ENCODE data around the gene CACNB3. TPM values are rescaled to one million over a fixed set of nuclear protein-coding genes. Genes with fewer than 3 reads are reported as not detected.
"Not testable (repeated sequence)": the region's sequence is repeated elsewhere in the genome, so short reads cannot be mapped to it uniquely, and the experiment has no call there.

The CACNB3 gene
- total and polyA plus RNA-seq, 12 donors = 2.2 to 13.5 (median 4.6) TPM

GRCh38 chr12:48873096-48873495 lies 54.8 kb downstream of the CACNB3 start:
- no peak for TF ChIP-seq CTCF (IDR thresholded peaks at IDR 0.05)
- 84 to 88% methylated on average over 4 of the region's 4 CpGs for WGBS, 2 donors
- no peak for DNase-seq
- H3K9me3 ChIP-seq = no peaks in the 10 kb centered on the region
- H3K27ac ChIP-seq = no peak overlapping the region
- no peaks in the 10 kb centered on the region for H3K36me3 ChIP-seq
- H3K4me1 ChIP-seq = no peaks in the 10 kb centered on the region
- intact Hi-C loops (cut with DNase I) = no loop called here
- H3K4me3 ChIP-seq = no peak overlapping the region
- no peaks in the 10 kb centered on the region for H3K27me3 ChIP-seq
- ATAC-seq = no peak

GRCh38 chr12:48873534-48873933 lies 55.2 kb downstream of the CACNB3 start:
- WGBS, 2 donors = 88 to 93% methylated on average over 8 of the region's 8 CpGs
- intact Hi-C loops (cut with DNase I); ATAC-seq: not testable (repeated sequence)

GRCh38 chr12:48875944-48876515 lies 57.7 kb downstream of the CACNB3 start:
- ATAC-seq = no peak
- no peak for TF ChIP-seq CTCF (IDR thresholded peaks at IDR 0.05)
- WGBS, 2 donors = 79 to 85% methylated on average over 4 of the region's 4 CpGs

More at GRCh38 chr12:48873534-48873933, 55.2 kb downstream of the CACNB3 start:
- H3K27ac ChIP-seq, H3K27me3 ChIP-seq, H3K36me3 ChIP-seq, H3K4me3 ChIP-seq, DNase-seq, H3K9me3 ChIP-seq, H3K4me1 ChIP-seq: not testable (repeated sequence)

More at GRCh38 chr12:48875944-48876515, 57.7 kb downstream of the CACNB3 start:
- peaks cover 0 to 17% (median 5%) of the 10 kb centered on the region in 7 donors for H3K27me3 ChIP-seq
- no peaks in the 10 kb centered on the region for H3K36me3 ChIP-seq
- no peak overlapping the region for H3K4me3 ChIP-seq
- H3K4me1 ChIP-seq = peaks cover 0 to under 1% (median 0%) of the 10 kb centered on the region in 9 donors
- DNase-seq = no peak
- intact Hi-C loops (cut with DNase I) = no loop called here
- H3K27ac ChIP-seq = no peak overlapping the region
- H3K9me3 ChIP-seq = no peaks in the 10 kb centered on the region

Small RNA genes lying within 50 kb of the gene (microRNA-seq; reads per million reads assigned to microRNA genes)
- 0 reads per million in 2 donors for gene MIR4701

Other genes starting within 250 kb of the CACNB3 start
- gene LALBA, start 248.4 kb upstream of the CACNB3 start, total RNA-seq = not detected
- not detected for gene LALBA, start 248.4 kb upstream of the CACNB3 start, polyA plus RNA-seq
- gene KANSL2, start 136.3 kb upstream of the CACNB3 start, total RNA-seq = 10 to 100 TPM; 17.3 to 30.7 (median 20.7) TPM
- 10 to 100 TPM; 24.2 to 36.4 TPM for gene KANSL2, start 136.3 kb upstream of the CACNB3 start, polyA plus RNA-seq
- 10 to 100 TPM; 17.6 to 27.2 (median 23.0) TPM for gene CCNT1, start 101.8 kb upstream of the CACNB3 start, total RNA-seq
- 1 to 10 TPM; 2.7 to 4.0 TPM for gene CCNT1, start 101.8 kb upstream of the CACNB3 start, polyA plus RNA-seq
- 100 to 1,000 TPM in 8 of 10 donors, 10 to 100 TPM in 2; 84.4 to 144 (median 122) TPM for gene ADCY6, start 29.4 kb upstream of the CACNB3 start, total RNA-seq
- gene ADCY6, start 29.4 kb upstream of the CACNB3 start, polyA plus RNA-seq = 100 to 1,000 TPM in 1 of 2 donors, 10 to 100 TPM in 1; 35.3 to 123 TPM
- 10 to 100 TPM; 26.1 to 44.7 (median 32.1) TPM for gene DDX23, start 33.7 kb downstream of the CACNB3 start, total RNA-seq
- gene DDX23, start 33.7 kb downstream of the CACNB3 start, polyA plus RNA-seq = 10 to 100 TPM; 17.0 to 28.9 TPM
- gene RND1, start 47.4 kb downstream of the CACNB3 start, total RNA-seq = 1 to 10 TPM in 5 of 10 donors, under 1 TPM in 5; 0.21 to 3.3 (median 0.95) TPM
- gene RND1, start 47.4 kb downstream of the CACNB3 start, polyA plus RNA-seq = 1 to 10 TPM in 1 of 2 donors, under 1 TPM in 1; 0.55 to 1.2 TPM
- gene FKBP11, start 107.0 kb downstream of the CACNB3 start, total RNA-seq = 10 to 100 TPM in 1 of 10 donors, 1 to 10 TPM in 9; 1.6 to 18.0 (median 3.5) TPM
- gene FKBP11, start 107.0 kb downstream of the CACNB3 start, polyA plus RNA-seq = 10 to 100 TPM; 12.7 to 30.4 TPM
- gene ARF3, start 139.0 kb downstream of the CACNB3 start, total RNA-seq = 10 to 100 TPM; 44.2 to 90.8 (median 54.8) TPM
- 10 to 100 TPM; 30.3 to 48.3 TPM for gene ARF3, start 139.0 kb downstream of the CACNB3 start, polyA plus RNA-seq
- under 1 TPM in 9 of 10 donors, not detected in 1; 0.13 to 0.47 (median 0.20) TPM for gene WNT10B, start 153.2 kb downstream of the CACNB3 start, total RNA-seq
- under 1 TPM; 0.20 to 0.22 TPM for gene WNT10B, start 153.2 kb downstream of the CACNB3 start, polyA plus RNA-seq
- not detected for gene WNT1, start 159.8 kb downstream of the CACNB3 start, total RNA-seq
- not detected for gene WNT1, start 159.8 kb downstream of the CACNB3 start, polyA plus RNA-seq
- gene DDN, start 180.9 kb downstream of the CACNB3 start, total RNA-seq = 1 to 10 TPM in 1 of 10 donors, under 1 TPM in 9; 0.19 to 1.4 (median 0.49) TPM
- under 1 TPM; 0.19 to 0.37 TPM for gene DDN, start 180.9 kb downstream of the CACNB3 start, polyA plus RNA-seq
- gene PRKAG1, start 200.3 kb downstream of the CACNB3 start, total RNA-seq = 100 to 1,000 TPM in 5 of 10 donors, 10 to 100 TPM in 5; 79.4 to 110 (median 100) TPM
- 10 to 100 TPM; 71.0 to 77.5 TPM for gene PRKAG1, start 200.3 kb downstream of the CACNB3 start, polyA plus RNA-seq
- gene KMT2D, start 242.3 kb downstream of the CACNB3 start, total RNA-seq = 10 to 100 TPM; 32.6 to 65.3 (median 54.2) TPM
- 10 to 100 TPM in 1 of 2 donors, 1 to 10 TPM in 1; 9.6 to 60.6 TPM for gene KMT2D, start 242.3 kb downstream of the CACNB3 start, polyA plus RNA-seq

Measured in heart right ventricle (tissue), 16 donors.